DOHH2 (cell line): ENCODE results near the gene EPG5.

ENCODE experiments used
- H3F3A ChIP-seq: fragments of 200-600 bp; sonication (generic), shearing (Covaris generic); 2 replicates; pipeline ENCODE4 v1.6.0; 2016; ENCODE audit warnings: antibody characterized with exemption, mild to moderate bottlenecking; ENCODE audit not compliant: control insufficient read depth, insufficient read depth
- H3K27ac ChIP-seq: fragments of 200-600 bp; sonication (generic); 2 replicates; pipeline ENCODE4 v1.5.1; 2014; ENCODE audit warnings: low read depth, mild to moderate bottlenecking, low read length, moderate library complexity
- H3K27me3 ChIP-seq: fragments of 200-600 bp; sonication (generic); 2 replicates; pipeline ENCODE4 v1.6.1; 2014; ENCODE audit warnings: mild to moderate bottlenecking, low read length, mixed read lengths; ENCODE audit not compliant: control insufficient read depth
- H3K36me3 ChIP-seq: fragments of 200-600 bp; sonication (generic); 2 replicates; pipeline ENCODE4 v1.6.1; 2014; ENCODE audit warnings: mild to moderate bottlenecking, low read length, moderate library complexity, mixed read lengths; ENCODE audit not compliant: control insufficient read depth
- H3K4me1 ChIP-seq: fragments of 200-600 bp; sonication (generic); 2 replicates; pipeline ENCODE4 v1.6.1; 2014; ENCODE audit warnings: mild to moderate bottlenecking, low read length, mixed read lengths; ENCODE audit not compliant: control insufficient read depth
- H3K4me2 ChIP-seq: fragments of 200-600 bp; sonication (generic); 2 replicates; pipeline ENCODE4 v1.6.0; 2014; ENCODE audit warnings: mild to moderate bottlenecking, low read length, moderate library complexity
- H3K4me3 ChIP-seq: fragments of 200-600 bp; sonication (generic); 2 replicates; pipeline ENCODE4 v1.5.1; 2014; ENCODE audit warnings: mild to moderate bottlenecking, low read length, mixed read lengths
- H3K79me2 ChIP-seq: fragments of 200-600 bp; sonication (generic); 2 replicates; pipeline ENCODE4 v1.6.1; 2014; ENCODE audit warnings: mild to moderate bottlenecking, low read length, mixed read lengths; ENCODE audit not compliant: control insufficient read depth
- H3K9me2 ChIP-seq: fragments of 200-600 bp; sonication (generic); replicated peaks from 2 replicates; pipeline ENCODE4 v1.6.1; 2014; ENCODE audit warnings: mild to moderate bottlenecking, low read length, mixed read lengths; ENCODE audit not compliant: control insufficient read depth
- H3K9me3 ChIP-seq: fragments of 200-600 bp; sonication (generic); 2 replicates; pipeline ENCODE4 v1.6.1; 2014; ENCODE audit warnings: antibody characterized with exemption, low read length, mixed read lengths; ENCODE audit not compliant: control insufficient read depth, insufficient read depth
- H4K20me1 ChIP-seq: fragments of 200-600 bp; sonication (generic); 2 replicates; pipeline ENCODE4 v1.6.0; 2014; ENCODE audit warnings: low read depth, mild to moderate bottlenecking, antibody characterized with exemption, low read length, moderate library complexity; ENCODE audit not compliant: control insufficient read depth, insufficient read depth
- CTCF ChIP-seq: fragments of 200-600 bp; sonication (generic); IDR thresholded peaks from one replicate; pipeline ENCODE4 v1.5.1; 2014; ENCODE audit warnings: antibody characterized with exemption, mild to moderate bottlenecking, low read depth, low read length; ENCODE audit not compliant: poor library complexity, severe bottlenecking
- EZH2phosphoT487 ChIP-seq: fragments of 200-600 bp; sonication (generic); IDR thresholded peaks from 2 replicates; pipeline ENCODE4 v1.6.1; 2017; ENCODE audit warnings: borderline replicate concordance, mild to moderate bottlenecking, antibody characterized with exemption, low read length, moderate library complexity, mixed read lengths

The EPG5 gene

DNA sequence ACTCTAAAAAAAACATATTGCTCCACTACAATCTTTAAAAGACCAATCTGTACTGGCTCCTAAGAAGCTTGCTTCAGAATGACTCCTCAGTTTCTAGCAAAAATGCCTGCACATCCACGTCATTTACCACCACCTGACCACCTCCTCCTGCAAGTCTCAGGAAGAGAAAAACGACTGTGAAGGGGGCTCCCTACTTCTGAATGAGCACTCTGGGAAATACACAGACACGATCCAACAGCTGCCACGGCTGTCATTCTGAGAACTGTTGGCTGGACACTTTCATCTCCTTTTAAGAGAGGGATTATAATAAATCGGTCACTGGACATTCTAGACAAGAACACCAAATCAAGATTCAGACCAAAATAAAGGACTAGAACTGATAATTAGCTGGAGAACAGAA is 21.5 kb downstream of the EPG5 start:
- no peak overlapping the region for H3K4me2 ChIP-seq
- no peaks in the 10 kb centered on the region for H3K27me3 ChIP-seq
- H3K9me2 ChIP-seq = no peaks in the 10 kb centered on the region
- no peak overlapping the region for H3K27ac ChIP-seq
- H3K9me3 ChIP-seq = no peaks in the 10 kb centered on the region
- no peaks in the 10 kb centered on the region for H4K20me1 ChIP-seq
- H3K79me2 ChIP-seq = no peaks in the 10 kb centered on the region
- H3K4me3 ChIP-seq = no peak overlapping the region
- H3K36me3 ChIP-seq = peaks cover 48% of the 10 kb centered on the region
- H3F3A ChIP-seq = no peaks in the 10 kb centered on the region
- H3K4me1 ChIP-seq = no peaks in the 10 kb centered on the region
- TF ChIP-seq CTCF (no peak), EZH2phosphoT487 (no peak)

DNA sequence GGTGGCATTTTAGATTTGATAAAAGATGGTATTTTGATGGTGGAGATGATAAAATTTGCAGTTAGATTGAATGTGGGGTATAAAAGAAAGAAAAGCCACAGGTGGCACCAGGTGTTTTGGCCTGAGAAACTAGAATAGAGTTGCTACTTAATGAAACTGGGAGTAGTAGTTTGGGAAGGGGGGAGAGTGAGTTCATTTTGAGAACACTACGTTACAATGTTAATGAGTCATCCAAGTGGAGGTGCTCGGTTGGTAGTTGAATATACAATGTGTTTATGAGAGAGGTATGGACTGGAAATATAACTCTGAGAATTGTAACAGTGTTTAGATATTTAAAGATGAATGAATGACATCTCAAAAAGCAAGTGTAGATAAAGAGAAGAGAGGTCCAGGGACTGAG is 26.4 kb downstream of the EPG5 start:
- Histone ChIP-seq H3F3A (no peaks in the 10 kb centered on the region), H4K20me1 (no peaks in the 10 kb centered on the region), H3K9me3 (no peaks in the 10 kb centered on the region), H3K4me1 (no peaks in the 10 kb centered on the region), H3K4me3 (no peak overlapping the region), H3K79me2 (no peaks in the 10 kb centered on the region), H3K27me3 (no peaks in the 10 kb centered on the region), H3K4me2 (no peak overlapping the region), H3K27ac (no peak overlapping the region), H3K9me2 (no peaks in the 10 kb centered on the region), H3K36me3 (peaks cover 47% of the 10 kb centered on the region)
- TF ChIP-seq EZH2phosphoT487 (no peak), CTCF (no peak)

DNA sequence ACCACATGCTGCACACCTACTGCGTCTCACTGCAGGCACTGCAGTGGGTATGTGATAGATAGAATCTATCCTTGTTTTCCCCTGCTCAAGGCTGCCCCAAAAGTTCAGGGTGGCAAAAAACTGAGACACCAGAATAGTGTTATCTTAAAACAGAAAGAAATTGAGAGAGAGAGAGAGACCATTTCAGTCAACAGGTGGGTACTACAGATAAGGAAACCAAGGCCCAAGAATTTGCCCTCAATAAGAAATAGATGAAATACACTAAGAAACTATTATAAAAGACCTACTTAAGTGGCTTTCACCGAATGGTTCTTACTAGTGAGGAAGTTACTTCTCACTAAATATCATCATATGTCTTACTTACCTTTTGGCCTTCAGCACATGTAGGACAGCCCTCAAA is 27.9 kb downstream of the EPG5 start:
- Histone ChIP-seq H3K36me3 (peaks cover 40% of the 10 kb centered on the region), H3F3A (no peaks in the 10 kb centered on the region), H3K9me2 (no peaks in the 10 kb centered on the region), H3K4me1 (no peaks in the 10 kb centered on the region), H3K4me2 (no peak overlapping the region), H3K9me3 (no peaks in the 10 kb centered on the region), H3K27me3 (no peaks in the 10 kb centered on the region), H3K4me3 (no peak overlapping the region), H3K27ac (no peak overlapping the region), H3K79me2 (no peaks in the 10 kb centered on the region), H4K20me1 (no peaks in the 10 kb centered on the region)
- no peak for TF ChIP-seq CTCF

DNA sequence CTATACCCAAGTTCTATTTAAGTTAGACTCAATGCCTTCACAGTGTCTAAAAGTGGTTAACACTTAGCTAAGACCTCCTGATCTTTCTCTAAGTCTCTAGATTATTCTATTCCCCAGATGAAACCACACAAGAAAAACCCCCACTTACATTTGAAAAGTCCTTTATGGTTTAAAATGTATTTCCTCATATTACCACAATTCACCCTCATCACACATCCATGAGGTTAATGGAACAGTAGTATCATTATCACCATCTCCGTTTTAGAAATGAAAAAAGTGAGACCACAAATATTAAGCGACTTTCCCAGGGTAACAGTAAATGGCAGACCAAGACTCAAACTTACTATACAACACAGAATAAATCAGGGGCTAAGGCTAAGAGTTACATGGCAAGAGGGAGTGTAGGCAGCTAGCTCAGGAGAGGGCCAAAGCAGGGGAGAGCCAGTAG is 28.6 kb downstream of the EPG5 start:
- Histone ChIP-seq H3K9me2 (no peaks in the 10 kb centered on the region), H3K79me2 (no peaks in the 10 kb centered on the region), H3K36me3 (peaks cover 35% of the 10 kb centered on the region)

More for the DNA sequence above, 28.6 kb downstream of the EPG5 start:
- TF ChIP-seq EZH2phosphoT487 (no peak), CTCF (no peak)
- Histone ChIP-seq H3K4me1 (no peaks in the 10 kb centered on the region), H3F3A (no peaks in the 10 kb centered on the region), H4K20me1 (no peaks in the 10 kb centered on the region), H3K9me3 (no peaks in the 10 kb centered on the region), H3K4me2 (no peak overlapping the region), H3K27ac (no peak overlapping the region), H3K4me3 (no peak overlapping the region), H3K27me3 (no peaks in the 10 kb centered on the region)
